PC-3 (cell line): ENCODE data around the gene KLHDC2. TPM values are rescaled to one million over a fixed set of nuclear protein-coding genes. Genes with fewer than 3 reads are reported as not detected.
"Not testable (repeated sequence)": the region's sequence is repeated elsewhere in the genome, so short reads cannot be mapped to it uniquely, and the experiment has no call there.

Source experiments
- ATAC-seq: fragments of 200-7000 bp; cut with Tn5 transposase; 2 replicates; pipeline ENCODE4 v1.9.1; 2020; ENCODE audit warnings: mild to moderate bottlenecking, moderate library complexity
- Bru-seq: library from RNA; stranded (reverse); fragments of 400-500 nt; gene quantifications from one replicate; lab custom pipeline; 2021; lab: Mats Ljungman, UMichigan
- BruChase-seq, 2 experiments: library from RNA; stranded (reverse); fragments of 400-500 nt; gene quantifications; one replicate each; lab custom pipeline; 2021; lab: Mats Ljungman, UMichigan
- BruUV-seq: library from RNA; stranded (reverse); fragments of 400-500 nt; replicated peaks from 2 replicates; lab custom pipeline; 2021; lab: Mats Ljungman, UMichigan
- CTCF ChIA-PET: fragments of 300-600 bp; sonication (Branson Sonifier 250); formaldehyde crosslinking; loops from one replicate; lab custom pipeline; 2022; ENCODE audit warnings: antibody characterized with exemption; lab: Charles Lee
- POLR2A ChIA-PET: fragments of 300-600 bp; sonication (Branson Sonifier 250); formaldehyde crosslinking; loops from one replicate; lab custom pipeline; 2022; ENCODE audit warnings: antibody characterized with exemption; ENCODE audit not compliant: unreplicated experiment; lab: Charles Lee
- DNase-seq: peaks from one replicate; pipeline ENCODE4 v3.0.0-alpha.2; 2015
- H2AFZ ChIP-seq: fragments of 300-600 bp; sonication (generic); 2 replicates; pipeline ENCODE4 v1.6.0; 2016; ENCODE audit warnings: antibody characterized with exemption, low read length
- H3F3A ChIP-seq: fragments of 300-600 bp; sonication (generic); one replicate; pipeline ENCODE4 v1.6.0; 2017; ENCODE audit warnings: antibody characterized with exemption, low read length, control low read depth, mild to moderate bottlenecking; ENCODE audit not compliant: unreplicated experiment
- H3K27ac ChIP-seq: fragments of 300-600 bp; sonication (generic); 2 replicates; pipeline ENCODE4 v1.5.1; 2016; ENCODE audit warnings: mild to moderate bottlenecking, low read length
- H3K27me3 ChIP-seq: fragments of 300-600 bp; sonication (generic); 2 replicates; pipeline ENCODE4 v1.6.1; 2016; ENCODE audit warnings: low read length, mixed read lengths
- H3K36me3 ChIP-seq: fragments of 300-600 bp; sonication (generic); 2 replicates; pipeline ENCODE4 v1.6.1; 2016; ENCODE audit warnings: low read depth, mixed run types, low read length, mixed read lengths
- H3K4me1 ChIP-seq: fragments of 300-600 bp; sonication (generic); 2 replicates; pipeline ENCODE4 v1.5.1; 2016; ENCODE audit warnings: low read length; ENCODE audit not compliant: insufficient read depth
- H3K4me2 ChIP-seq: fragments of 300-600 bp; sonication (generic); 2 replicates; pipeline ENCODE4 v1.6.0; 2016; ENCODE audit warnings: low read length
- H3K4me3 ChIP-seq: fragments of 300-600 bp; sonication (generic); 2 replicates; pipeline ENCODE4 v1.5.1; 2016; ENCODE audit warnings: mild to moderate bottlenecking, low read length, mixed read lengths
- H3K79me2 ChIP-seq: fragments of 300-600 bp; sonication (generic); 2 replicates; pipeline ENCODE4 v1.6.1; 2017; ENCODE audit warnings: low read length, mixed read lengths
- H3K9ac ChIP-seq: fragments of 300-600 bp; sonication (generic); 2 replicates; pipeline ENCODE4 v1.6.0; 2016; ENCODE audit warnings: mild to moderate bottlenecking, low read length
- H3K9me2 ChIP-seq: fragments of 300-600 bp; sonication (generic); replicated peaks from 2 replicates; pipeline ENCODE4 v1.6.1; 2016; ENCODE audit warnings: mixed run types, low read length, mixed read lengths
- H3K9me3 ChIP-seq: fragments of 300-600 bp; sonication (generic); 2 replicates; pipeline ENCODE4 v1.6.1; 2016; ENCODE audit warnings: low read length, mixed read lengths
- H4K20me1 ChIP-seq: fragments of 300-600 bp; sonication (generic); 2 replicates; pipeline ENCODE4 v1.6.1; 2016; ENCODE audit warnings: low read length, mixed read lengths
- CTCF ChIP-seq: fragments of 300-600 bp; sonication (generic); conservative IDR thresholded peaks from 2 replicates; pipeline ENCODE4 v1.5.1; 2017; ENCODE audit warnings: antibody characterized with exemption, low read depth, mild to moderate bottlenecking, low read length
- EZH2 ChIP-seq: fragments of 300-600 bp; sonication (generic); IDR thresholded peaks from one replicate; pipeline ENCODE4 v1.6.1; 2017; ENCODE audit warnings: antibody characterized with exemption, mild to moderate bottlenecking, low read length; ENCODE audit not compliant: unreplicated experiment
- EZH2phosphoT487 ChIP-seq: fragments of 300-600 bp; sonication (generic); IDR thresholded peaks from 2 replicates; pipeline ENCODE4 v1.6.1; 2018; ENCODE audit warnings: mild to moderate bottlenecking, antibody characterized with exemption, low read length, borderline replicate concordance
- intact Hi-C: fragments of 100-400 bp; cut with micrococcal nuclease; formaldehyde crosslinking; loops from 2 replicates; pipeline ENCODE4 v1.9.0; 2023
- long read RNA-seq: library from polyadenylated mRNA; unstranded; transcript quantifications from one replicate; pipeline ENCODE4 v2.0.0, GENCODE V29; 2021; ENCODE audit not compliant: unreplicated experiment
- total RNA-seq: library from RNA; depleted of rRNA; stranded (reverse); fragments of >200 nt; gene quantifications from 2 replicates; pipeline ENCODE4 v1.2.3, GENCODE V29; 2014; rRNA removed

The KLHDC2 gene, protein sequence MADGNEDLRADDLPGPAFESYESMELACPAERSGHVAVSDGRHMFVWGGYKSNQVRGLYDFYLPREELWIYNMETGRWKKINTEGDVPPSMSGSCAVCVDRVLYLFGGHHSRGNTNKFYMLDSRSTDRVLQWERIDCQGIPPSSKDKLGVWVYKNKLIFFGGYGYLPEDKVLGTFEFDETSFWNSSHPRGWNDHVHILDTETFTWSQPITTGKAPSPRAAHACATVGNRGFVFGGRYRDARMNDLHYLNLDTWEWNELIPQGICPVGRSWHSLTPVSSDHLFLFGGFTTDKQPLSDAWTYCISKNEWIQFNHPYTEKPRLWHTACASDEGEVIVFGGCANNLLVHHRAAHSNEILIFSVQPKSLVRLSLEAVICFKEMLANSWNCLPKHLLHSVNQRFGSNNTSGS
- 123 and 126 TPM in 2 replicates for total RNA-seq
- percentile 90 among the genes with signal in this experiment for Bru-seq, nascent RNA
- percentile 86 among the genes with signal in this experiment for BruChase-seq, experiment 1, labeled RNA remaining after a 6-hour chase
- BruChase-seq, experiment 2, labeled RNA remaining after a 2-hour chase = percentile 88 among the genes with signal in this experiment
- long read RNA-seq, full-length matches to known transcripts = 440 of 531 reads
- long read RNA-seq, partial matches to known transcripts = 14 of 531 reads
- long read RNA-seq, other reads (novel, unspliced or antisense) = 77 of 531 reads

DNA sequence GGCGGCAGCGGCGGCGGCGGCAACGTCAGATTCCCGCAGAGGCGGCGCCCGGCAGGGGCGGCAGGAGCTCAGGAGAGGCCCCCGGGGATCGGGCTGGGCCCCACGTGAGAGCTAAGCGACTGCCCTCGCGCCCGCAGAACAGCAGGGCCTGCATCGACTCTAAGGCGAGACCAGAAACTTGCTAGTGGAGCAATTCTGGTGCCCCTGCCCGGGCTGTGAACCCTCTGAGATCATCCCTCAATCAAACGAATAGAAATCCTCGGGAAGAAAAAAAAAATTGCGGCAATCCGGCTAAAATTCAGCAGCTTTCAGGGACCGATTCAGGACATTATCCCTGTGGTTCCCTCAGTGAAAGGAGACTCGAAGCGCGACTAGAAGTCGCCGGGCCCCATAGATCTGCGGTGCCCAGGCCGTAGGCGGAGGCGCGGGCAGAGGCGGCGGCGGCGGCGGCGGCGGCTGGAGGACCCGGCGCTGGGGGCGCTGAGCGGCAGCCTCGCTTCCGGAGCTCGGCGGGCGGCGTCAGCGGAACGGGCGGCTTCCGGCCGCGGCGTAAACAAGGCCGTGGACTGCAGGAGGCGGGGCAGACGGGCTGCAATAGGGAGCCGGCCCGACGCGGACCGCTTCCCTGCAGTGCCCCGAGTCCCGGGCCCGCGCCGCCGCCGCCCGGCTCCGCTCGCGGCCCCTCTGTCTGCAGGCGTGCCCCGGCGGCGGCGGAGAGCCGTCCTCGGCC, at the start of gene KLHDC2:
Gene KLHDC2, plus strand, starts transcription at position 583 of the 730 bp plus-strand sequence. CDS start 316 bp downstream, outside the sequence.
- intact Hi-C loops = loop anchor here (1.0 to 5.0 kb wide), 2 partner anchors 182 to 340 kb away; no protein-coding TSS in a partner anchor
- Histone ChIP-seq H3K9ac (peak within 1 kb of the TSS; percentile 92), H2AFZ (peak within 1 kb of the TSS; percentile 98), H3K79me2 (peaks cover 43% of the 10 kb centered on the region), H3K4me3 (peak within 1 kb of the TSS; percentile 94), H3K36me3 (no peaks in the 10 kb centered on the region), H3K4me2 (peak within 1 kb of the TSS; percentile 94), H4K20me1 (peaks cover 9% of the 10 kb centered on the region; the same call in 1 of the 2 replicates), H3K4me1 (peaks cover 33% of the 10 kb centered on the region), H3K27ac (peak within 1 kb of the TSS; percentile 84), H3K9me3 (no peaks in the 10 kb centered on the region), H3F3A (no peaks in the 10 kb centered on the region), H3K27me3 (no peaks in the 10 kb centered on the region), H3K9me2 (no peaks in the 10 kb centered on the region)
- ChIA-PET POLR2A (interaction anchor here (0.5 to 1.5 kb wide), 15 partner anchors 16 to 982 kb away, joined by 3 to 29 read pairs (median 5); partner anchors contain the start of genes DNAAF2, KLHDC1, NEMF and POLE2), CTCF (interaction anchor here (0.5 to 2.6 kb wide), 8 partner anchors 63 to 973 kb away, joined by 3 to 21 read pairs (median 5); partner anchors contain the start of gene POLE2)
- no peak for TF ChIP-seq EZH2
- peak; percentile 63; the same call in 1 of the 2 replicates for TF ChIP-seq CTCF
- ATAC-seq (peak; percentile 74), DNase-seq (peak; percentile 94)
- BruUV-seq = no TSS peak

DNA sequence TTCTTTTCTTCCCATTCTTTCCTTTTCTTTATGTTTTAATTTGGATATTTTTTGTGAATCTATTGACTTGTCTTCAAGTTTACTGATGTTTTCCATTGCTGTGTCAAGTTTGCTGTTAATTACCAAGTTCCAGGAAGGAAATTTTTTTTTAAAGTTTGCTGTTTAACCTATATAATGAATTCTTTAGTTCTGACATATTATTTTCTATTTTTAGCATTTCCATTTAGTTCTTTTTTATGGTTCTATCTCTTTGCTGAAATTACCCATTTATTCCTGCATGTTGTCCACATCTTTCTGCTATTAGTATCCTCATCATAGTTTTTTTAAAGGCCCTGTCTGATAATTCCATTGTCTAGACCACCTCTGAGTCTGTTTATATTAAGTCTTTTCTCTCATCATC, 47.2 kb upstream of the KLHDC2 start:
- no peaks in the 10 kb centered on the region for H3F3A ChIP-seq
- TF ChIP-seq CTCF (no peak), EZH2 (no peak), EZH2phosphoT487 (no peak)
- DNase-seq = no peak
- intact Hi-C loops = no loop called here
- no peak for ATAC-seq
- H4K20me1 ChIP-seq = no peaks in the 10 kb centered on the region
- no TSS peak for BruUV-seq
- H3K4me1 ChIP-seq = no peaks in the 10 kb centered on the region
- H3K9me3 ChIP-seq = no peaks in the 10 kb centered on the region
- no peaks in the 10 kb centered on the region for H3K27me3 ChIP-seq
- H3K4me3 ChIP-seq = no peak overlapping the region
- no peak overlapping the region for H3K27ac ChIP-seq
- H3K4me2 ChIP-seq = no peak overlapping the region
- no peaks in the 10 kb centered on the region for H3K79me2 ChIP-seq
- no peak overlapping the region for H2AFZ ChIP-seq
- H3K36me3 ChIP-seq = no peaks in the 10 kb centered on the region
- CTCF ChIA-PET = no interaction called here
- POLR2A ChIA-PET = no interaction called here
- H3K9ac ChIP-seq = no peak overlapping the region
- H3K9me2 ChIP-seq = no peaks in the 10 kb centered on the region

DNA sequence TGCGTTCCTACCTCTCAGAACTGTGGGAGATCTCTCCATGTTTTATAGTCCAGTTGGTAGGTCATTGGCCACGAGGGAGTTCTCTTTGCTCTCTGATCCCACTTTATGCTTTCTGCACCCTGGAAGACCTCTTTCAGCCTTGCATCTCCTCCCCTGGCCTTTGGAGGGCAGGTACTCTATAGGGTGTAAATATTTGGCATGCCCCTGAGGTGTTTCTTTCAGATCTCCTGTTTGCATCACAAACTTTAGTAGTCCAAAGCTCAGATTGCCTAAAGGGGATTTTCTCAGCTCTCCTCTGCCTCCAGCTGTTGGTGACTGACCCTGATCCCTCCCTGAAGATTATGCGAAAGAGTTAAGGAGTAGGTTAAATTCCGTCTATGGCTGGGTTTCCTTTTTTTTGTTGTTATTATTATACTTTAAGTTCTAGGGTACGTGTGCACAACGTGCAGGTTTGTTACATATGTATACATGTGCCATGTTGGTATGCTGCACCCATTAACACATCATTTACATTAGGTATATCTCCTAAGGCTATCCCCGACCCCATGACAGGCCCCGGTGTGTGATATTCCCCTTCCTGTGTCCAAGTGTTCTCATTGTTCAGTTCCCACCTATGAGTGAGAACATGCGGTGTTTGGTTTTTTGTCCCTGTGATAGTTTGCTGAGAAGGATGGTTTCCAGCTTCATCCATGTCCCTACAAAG, 46.1 kb upstream of the KLHDC2 start:
- ATAC-seq, H3K4me3 ChIP-seq, H3K79me2 ChIP-seq, intact Hi-C loops, H3K9me3 ChIP-seq, H3F3A ChIP-seq, H3K36me3 ChIP-seq, BruUV-seq, H3K4me2 ChIP-seq, H3K4me1 ChIP-seq, H4K20me1 ChIP-seq, CTCF ChIA-PET, H2AFZ ChIP-seq, DNase-seq, H3K27ac ChIP-seq, H3K9ac ChIP-seq, POLR2A ChIA-PET, H3K27me3 ChIP-seq, H3K9me2 ChIP-seq: not testable (repeated sequence)
